ENCODE results near the gene ZNF423.
"Not testable (repeated sequence)": the region's sequence is repeated elsewhere in the genome, so short reads cannot be mapped to it uniquely, and the experiment has no call there.

ZNF423 gene

GRCh38 chr16:49586466-49587450 lies 269.2 kb downstream of the ZNF423 start:
- no peak for DNase-seq (ENCODE audit: low read depth in 2 of 2)

DNA sequence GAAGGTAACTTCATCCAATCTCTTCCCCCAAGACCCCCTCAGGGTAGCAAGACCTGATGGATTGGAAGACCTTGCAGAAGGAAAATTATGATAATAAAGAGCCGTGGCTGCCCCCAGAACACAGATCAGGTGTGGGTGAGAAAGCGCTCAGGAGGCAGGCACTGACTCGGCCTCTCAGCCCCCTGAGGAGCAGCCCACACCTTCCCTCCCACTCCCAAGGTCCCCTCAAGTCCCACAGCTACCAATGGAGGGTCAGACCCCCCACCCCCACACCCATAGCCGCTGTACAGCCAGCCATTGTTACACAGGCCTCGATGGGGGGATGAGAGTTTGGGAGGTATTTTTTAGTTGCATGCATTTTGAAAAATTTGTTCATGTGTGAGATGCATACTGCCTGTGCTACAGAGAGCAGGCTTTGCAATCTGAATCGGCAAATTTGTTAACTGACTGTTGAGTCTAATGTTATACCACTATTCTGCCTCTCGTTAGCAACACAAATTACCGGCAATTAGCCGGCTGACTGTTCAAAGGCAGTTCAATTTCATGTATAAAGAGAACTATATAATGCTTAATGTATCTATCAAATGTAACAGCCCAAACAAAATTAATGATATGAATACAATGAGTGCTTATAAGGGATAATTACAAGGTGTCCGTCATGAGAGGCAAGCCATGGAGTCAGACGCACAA lies 270.6 kb downstream of the ZNF423 start:
- DNase-seq (ENCODE audit: low read depth in 2 of 2), result no peak

GRCh38 chr16:49583911-49584310 lies 272.0 kb downstream of the ZNF423 start:
- DNase-seq (ENCODE audit: low read depth in 2 of 2), result no peak

DNA sequence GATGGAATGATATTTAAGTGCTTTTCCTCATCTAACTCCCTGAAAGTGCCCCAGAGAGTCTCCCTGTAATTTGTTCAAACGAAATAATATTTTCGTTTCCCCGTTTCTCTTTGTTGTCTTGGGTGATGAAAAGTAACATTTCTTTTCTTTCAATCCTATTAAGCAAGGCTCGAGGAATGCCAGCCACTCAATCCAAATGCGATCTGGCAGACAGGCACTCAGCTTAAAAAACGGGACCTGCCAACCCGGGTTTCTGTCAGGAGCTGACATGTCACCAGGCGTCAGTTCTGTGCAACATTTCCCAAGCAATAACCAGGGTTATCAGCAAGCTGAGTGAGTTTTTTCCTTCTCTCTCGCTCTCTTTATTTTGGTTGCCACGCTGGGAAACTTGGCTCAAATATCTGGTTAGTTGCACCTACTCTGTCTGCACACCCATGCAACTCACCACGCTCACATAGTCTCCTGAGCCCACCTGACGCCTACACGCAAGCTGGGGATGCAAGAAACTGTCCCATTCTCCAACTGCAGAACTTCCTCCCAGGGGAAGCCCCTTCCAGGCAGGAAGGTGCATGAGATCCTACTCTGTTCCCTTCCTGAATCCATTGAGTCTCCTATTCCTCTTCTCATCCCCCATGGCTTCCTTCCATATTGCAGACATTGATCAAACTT lies 274.1 kb downstream of the ZNF423 start:
- DNase-seq (ENCODE audit: low read depth in 2 of 2), result no peak

- DNase-seq (ENCODE audit: low read depth in 2 of 2), result no peak
Observed at GRCh38 chr16:49580751-49581303, 275.1 kb downstream of the ZNF423 start.

- DNase-seq (ENCODE audit: low read depth in 2 of 2), result no peak
Observed at GRCh38 chr16:49578435-49579024, 277.4 kb downstream of the ZNF423 start.

- DNase-seq (ENCODE audit: low read depth in 2 of 2), result no peak
Observed at GRCh38 chr16:49578018-49578417, 277.9 kb downstream of the ZNF423 start.

DNA sequence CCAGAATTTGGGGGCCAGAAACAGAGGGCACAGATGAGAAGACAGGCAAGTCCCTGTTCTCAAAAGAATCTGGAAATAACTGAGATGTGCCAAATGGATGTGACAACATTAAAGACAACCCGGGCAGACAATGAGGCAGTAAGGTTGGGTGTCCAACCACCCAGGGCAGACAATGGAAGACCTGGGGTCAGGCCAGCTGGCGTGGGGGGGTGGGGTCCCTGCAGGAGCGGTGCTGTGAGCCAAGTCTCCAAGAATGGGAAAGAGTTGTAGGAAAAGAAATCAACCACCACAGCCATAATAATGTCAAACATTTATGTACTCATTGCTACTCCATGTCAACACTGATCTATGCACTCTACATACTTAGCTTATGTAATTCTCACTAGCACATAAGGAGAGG lies 279.0 kb downstream of the ZNF423 start:
- no peak for DNase-seq (ENCODE audit: low read depth in 2 of 2)

DNA sequence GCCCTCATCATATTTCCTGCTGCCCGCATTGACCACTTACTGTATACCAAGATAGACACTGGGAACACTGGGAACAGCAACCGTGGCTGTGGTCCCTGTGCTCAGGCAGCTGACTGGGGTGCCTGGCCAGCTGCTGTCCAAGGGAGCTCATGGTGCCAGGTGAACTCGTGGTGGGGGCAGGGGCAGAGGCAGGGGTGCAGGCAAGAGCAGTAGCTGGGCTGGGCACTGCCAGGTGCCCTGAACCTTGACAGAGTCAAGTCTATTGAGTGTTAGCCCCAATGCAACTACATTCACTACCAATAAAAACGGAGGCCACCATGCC lies 279.8 kb downstream of the ZNF423 start:
- no peak for DNase-seq (ENCODE audit: low read depth in 2 of 2)

DNA sequence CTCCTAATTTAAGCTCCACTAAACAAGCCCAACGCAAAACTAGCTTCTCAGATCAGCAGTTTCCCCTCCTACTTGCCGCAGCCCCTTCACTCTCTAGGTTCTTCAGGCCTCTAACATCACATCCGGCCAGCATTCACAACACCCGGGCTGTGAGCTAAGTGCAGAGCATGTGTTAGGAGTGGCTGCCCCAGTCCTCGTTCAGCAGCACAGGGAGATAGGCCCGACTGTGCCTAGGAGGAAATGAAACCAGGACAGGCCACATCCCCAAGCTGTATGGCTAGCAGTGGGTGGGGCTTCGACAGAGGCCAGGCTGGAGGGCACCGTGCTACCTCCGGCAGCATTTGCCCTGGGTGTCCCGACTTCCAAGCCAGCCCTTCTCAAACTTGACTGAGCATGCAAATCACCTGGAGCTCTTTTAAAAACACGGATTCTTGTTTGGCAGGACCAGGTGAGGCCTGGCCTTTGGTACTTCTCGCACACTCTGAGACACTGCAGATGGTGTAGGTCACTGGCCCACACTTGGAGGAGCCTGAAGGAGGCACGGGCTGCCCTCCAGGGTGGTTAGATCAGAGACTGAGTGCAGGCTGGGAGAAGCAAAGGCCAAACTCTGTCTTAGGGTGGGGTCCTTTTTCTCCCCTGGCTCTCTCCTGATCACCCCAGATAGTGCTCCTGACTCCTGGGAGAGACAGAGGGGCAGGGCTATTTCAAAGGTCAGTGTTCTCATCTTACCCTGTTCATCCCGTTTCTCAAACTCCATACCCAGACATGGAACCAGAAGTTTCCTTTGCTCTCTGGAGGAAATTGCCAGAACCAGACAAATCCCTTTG lies 280.4 kb downstream of the ZNF423 start:
- DNase-seq (ENCODE audit: low read depth in 2 of 2), result no peak

- DNase-seq (ENCODE audit: low read depth in 2 of 2), result no peak
Observed at GRCh38 chr16:49574826-49575225, 281.1 kb downstream of the ZNF423 start.

DNA sequence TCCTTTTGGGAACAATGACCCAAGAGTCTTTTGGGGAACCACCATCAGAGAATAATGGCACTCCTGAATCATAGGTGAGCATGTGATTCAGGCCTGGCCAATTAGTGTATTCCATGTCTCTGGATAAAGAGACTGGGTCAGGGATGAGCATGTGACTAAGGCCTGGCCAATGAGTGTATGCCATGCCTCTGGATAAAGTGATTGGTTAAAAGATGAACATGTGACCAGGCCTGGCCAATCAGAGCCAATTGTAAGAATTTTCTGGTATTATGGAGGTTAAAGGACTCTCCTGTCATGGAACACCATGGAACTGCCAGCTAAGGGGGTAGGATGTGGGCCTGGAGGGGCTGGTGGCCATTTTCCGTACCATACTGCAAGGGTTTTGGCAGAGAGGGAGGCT lies 288.0 kb downstream of the ZNF423 start:
- no peak for DNase-seq (ENCODE audit: low read depth in 2 of 2)

- DNase-seq (ENCODE audit: low read depth in 2 of 2), result no peak
Observed at GRCh38 chr16:49566432-49566831, 289.5 kb downstream of the ZNF423 start.

GRCh38 chr16:49564496-49565229 lies 291.2 kb downstream of the ZNF423 start:
- DNase-seq (ENCODE audit: low read depth in 2 of 2), result no peak

DNA sequence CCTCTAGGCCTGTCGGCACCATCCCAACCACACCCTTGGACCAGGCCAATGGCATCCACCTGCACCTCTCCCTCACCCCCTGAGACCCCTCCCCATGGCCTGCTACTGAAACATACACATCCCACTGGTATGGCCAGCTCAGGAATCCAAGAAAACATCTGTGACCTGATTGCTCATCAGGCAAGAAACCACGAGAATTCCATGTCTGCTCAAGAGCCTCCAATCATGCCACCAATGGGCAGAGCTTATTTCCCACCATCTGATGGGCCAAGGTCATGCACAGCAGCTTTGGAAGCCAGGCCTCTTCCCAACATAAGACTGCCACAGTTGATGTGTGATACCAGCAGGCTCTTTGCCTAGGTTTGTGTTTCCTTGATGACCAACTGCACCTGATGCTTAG lies 292.2 kb downstream of the ZNF423 start:
- no peak for DNase-seq (ENCODE audit: low read depth in 2 of 2)

- DNase-seq (ENCODE audit: low read depth in 2 of 2), result not testable (repeated sequence)
Observed at GRCh38 chr16:49562894-49563293, 293.0 kb downstream of the ZNF423 start.

- no peak for DNase-seq (ENCODE audit: low read depth in 2 of 2)
Observed at GRCh38 chr16:49562228-49562627, 293.7 kb downstream of the ZNF423 start.

DNA sequence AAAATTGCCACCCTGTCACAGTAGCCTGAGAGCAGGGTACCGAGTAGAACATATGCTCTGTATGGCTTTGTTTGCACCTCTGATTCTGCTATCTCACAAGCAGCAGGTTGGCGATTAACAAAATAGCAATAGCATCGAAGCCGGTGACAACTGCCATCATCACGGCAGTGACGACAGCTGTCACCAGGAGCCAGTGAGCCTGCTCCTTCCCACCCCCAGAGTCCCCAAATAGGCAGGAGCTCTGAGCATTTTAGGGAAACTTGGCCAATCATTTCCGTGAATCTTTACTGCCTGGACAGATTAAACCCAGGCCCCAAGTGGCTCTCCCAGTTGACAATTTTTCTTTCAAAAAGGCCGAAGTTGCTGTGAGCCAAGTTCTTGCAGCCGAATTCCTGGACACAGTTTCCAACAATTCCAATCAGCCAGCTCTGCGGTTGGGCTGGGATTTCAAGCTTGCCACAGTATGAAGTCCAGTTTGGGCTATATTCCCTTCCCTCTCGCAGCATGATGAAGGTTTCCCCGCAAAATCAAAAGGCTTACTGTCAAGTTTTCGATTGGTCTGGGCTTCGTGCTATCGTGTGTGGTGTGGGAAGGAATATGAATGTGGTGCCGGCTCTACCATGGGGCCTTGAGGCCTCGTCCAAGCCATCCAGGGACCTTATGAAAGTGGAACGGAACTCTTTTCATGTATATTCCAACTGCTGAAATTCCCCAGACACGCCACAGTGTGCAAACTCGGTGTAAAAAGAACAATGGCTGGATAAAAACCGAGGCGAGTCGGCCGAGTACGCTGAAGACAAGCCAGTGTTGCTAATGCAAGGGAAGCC lies 295.7 kb downstream of the ZNF423 start:
- no peak for DNase-seq (ENCODE audit: low read depth in 2 of 2)

DNA sequence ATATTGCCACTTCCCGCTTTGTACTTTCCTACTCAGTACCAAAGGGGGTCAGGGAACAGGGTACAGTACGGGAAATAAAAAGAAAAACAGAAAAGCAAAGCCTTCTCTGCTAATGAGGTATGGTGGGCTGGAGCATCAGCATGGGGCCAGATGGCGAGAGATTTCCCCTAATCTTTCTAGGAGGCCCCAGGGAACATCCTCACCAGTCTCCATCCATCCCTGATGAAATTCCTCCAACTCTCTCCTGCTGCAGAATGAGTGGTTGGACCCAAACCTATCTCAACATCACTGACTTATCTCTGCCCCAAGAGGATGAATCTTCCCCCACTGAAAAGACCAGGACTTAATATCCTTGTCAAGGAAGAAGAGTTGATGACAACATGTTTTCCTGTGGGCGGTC lies 296.7 kb downstream of the ZNF423 start:
- DNase-seq (ENCODE audit: low read depth in 2 of 2), result no peak

Measured in stimulated activated CD4-positive, alpha-beta T cell treated with anti-CD3 and anti-CD28 coated beads, Interleukin-12 subunit alpha, Interleukin-12 subunit beta, amount 100 ng/mL, for 24 hours (primary cell).